OCI-LY1 (cell line): ENCODE measurements around the gene TRPM3.
"Not testable (repeated sequence)": the region's sequence is repeated elsewhere in the genome, so short reads cannot be mapped to it uniquely, and the experiment has no call there.

ENCODE experiments used
- H2AFZ ChIP-seq: fragments of 200-600 bp; sonication (generic), shearing (Covaris generic); 2 replicates; pipeline ENCODE4 v1.6.0; 2014; ENCODE audit warnings: antibody characterized with exemption, mild to moderate bottlenecking, low read length
- H3F3A ChIP-seq: fragments of 200-600 bp; sonication (generic), shearing (Covaris generic); 2 replicates; pipeline ENCODE4 v1.6.0; 2014; ENCODE audit warnings: mild to moderate bottlenecking, antibody characterized with exemption, low read length, moderate library complexity; ENCODE audit not compliant: insufficient read depth
- H3K27ac ChIP-seq: fragments of 200-600 bp; sonication (generic); 2 replicates; pipeline ENCODE4 v1.5.1; 2014; ENCODE audit warnings: low read length, mixed run types, mild to moderate bottlenecking, low read depth; ENCODE audit not compliant: poor library complexity, severe bottlenecking
- H3K27me3 ChIP-seq: fragments of 200-600 bp; sonication (generic); 2 replicates; pipeline ENCODE4 v1.6.0; 2014; ENCODE audit warnings: antibody characterized with exemption, mild to moderate bottlenecking, low read length, moderate library complexity; ENCODE audit not compliant: insufficient read depth
- H3K36me3 ChIP-seq: fragments of 200-600 bp; sonication (generic); 2 replicates; pipeline ENCODE4 v1.6.1; 2014; ENCODE audit warnings: mild to moderate bottlenecking, antibody characterized with exemption, low read length, moderate library complexity, mixed read lengths; ENCODE audit not compliant: insufficient read depth
- H3K4me1 ChIP-seq: fragments of 200-600 bp; sonication (generic); 2 replicates; pipeline ENCODE4 v1.5.1; 2014; ENCODE audit warnings: mild to moderate bottlenecking, low read length, moderate library complexity; ENCODE audit not compliant: insufficient read depth, severe bottlenecking
- H3K4me2 ChIP-seq: fragments of 200-600 bp; sonication (generic), shearing (Covaris generic); 2 replicates; pipeline ENCODE4 v1.6.1; 2014; ENCODE audit warnings: low read length
- H3K4me3 ChIP-seq: fragments of 200-600 bp; sonication (generic); 2 replicates; pipeline ENCODE4 v1.5.1; 2014; ENCODE audit warnings: low read length, low read depth, mild to moderate bottlenecking, mixed read lengths; ENCODE audit not compliant: poor library complexity, severe bottlenecking
- H3K79me2 ChIP-seq: fragments of 200-600 bp; shearing (Covaris generic); 2 replicates; pipeline ENCODE4 v1.6.1; 2016; ENCODE audit warnings: mixed run types, low read length, mixed read lengths; ENCODE audit not compliant: insufficient read depth
- H3K9ac ChIP-seq: fragments of 200-600 bp; sonication (generic), shearing (Covaris generic); 2 replicates; pipeline ENCODE4 v1.6.1; 2014; ENCODE audit warnings: mild to moderate bottlenecking, low read length, mixed read lengths
- H3K9me2 ChIP-seq: fragments of 200-600 bp; sonication (generic), shearing (Covaris generic); 2 replicates; pipeline ENCODE4 v1.6.1; 2014; ENCODE audit warnings: low read depth, mild to moderate bottlenecking, low read length, mixed read lengths
- H3K9me3 ChIP-seq: fragments of 200-600 bp; shearing (Covaris generic); 2 replicates; pipeline ENCODE4 v1.6.1; 2014; ENCODE audit warnings: low read length, mixed read lengths
- H4K20me1 ChIP-seq: fragments of 200-600 bp; sonication (generic), shearing (Covaris generic); 2 replicates; pipeline ENCODE4 v1.6.0; 2016; ENCODE audit warnings: mild to moderate bottlenecking, low read length; ENCODE audit not compliant: insufficient read depth
- CTCF ChIP-seq: fragments of 200-600 bp; sonication (generic), shearing (Covaris generic); IDR thresholded peaks from 2 replicates; pipeline ENCODE4 v1.5.1; 2017; ENCODE audit warnings: mild to moderate bottlenecking, antibody characterized with exemption, low read length, moderate library complexity, mixed read lengths
- EZH2 ChIP-seq: fragments of 200-600 bp; sonication (generic), shearing (Covaris generic); IDR thresholded peaks from 2 replicates; pipeline ENCODE4 v1.8.0; 2017; ENCODE audit warnings: borderline replicate concordance, mixed run types, mild to moderate bottlenecking, antibody characterized with exemption, low read length, moderate library complexity, mixed read lengths

Gene TRPM3

GRCh38 chr9:70975821-70976220 lies 145.6 kb downstream of the TRPM3 start:
- Histone ChIP-seq H2AFZ (no peak overlapping the region), H3K79me2 (no peaks in the 10 kb centered on the region), H3K4me2 (no peak overlapping the region), H3K9ac (no peak overlapping the region), H3K4me3 (no peak overlapping the region), H3F3A (no peaks in the 10 kb centered on the region), H3K9me2 (no peaks in the 10 kb centered on the region), H3K27ac (no peak overlapping the region), H3K4me1 (no peaks in the 10 kb centered on the region), H3K27me3 (no peaks in the 10 kb centered on the region), H4K20me1 (no peaks in the 10 kb centered on the region), H3K9me3 (no peaks in the 10 kb centered on the region), H3K36me3 (no peaks in the 10 kb centered on the region)
- TF ChIP-seq EZH2: no peak
- TF ChIP-seq CTCF: no peak

DNA sequence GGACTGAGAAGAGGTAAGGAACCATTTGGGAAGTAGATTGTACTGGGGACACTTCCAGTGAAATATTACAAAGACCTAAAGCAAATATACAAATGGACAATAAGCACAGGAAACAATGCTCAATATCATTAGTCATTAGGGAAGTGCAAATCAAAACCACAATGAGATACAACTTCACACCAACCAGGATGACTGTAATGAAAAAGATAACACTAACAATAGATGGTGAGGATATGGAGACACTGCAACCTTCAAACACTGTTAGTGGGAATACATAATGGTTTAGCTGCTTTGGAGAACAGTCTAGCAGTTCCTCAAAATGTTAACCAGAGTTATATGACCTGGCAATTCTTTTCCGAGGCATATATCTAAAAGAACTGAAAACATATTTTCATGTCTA lies 149.7 kb downstream of the TRPM3 start:
- no peaks in the 10 kb centered on the region for H3K9me3 ChIP-seq
- H3F3A ChIP-seq: no peaks in the 10 kb centered on the region
- no peaks in the 10 kb centered on the region for H4K20me1 ChIP-seq
- no peaks in the 10 kb centered on the region for H3K36me3 ChIP-seq
- H2AFZ ChIP-seq: no peak overlapping the region
- TF ChIP-seq CTCF (no peak), EZH2 (no peak)
- no peak overlapping the region for H3K4me3 ChIP-seq
- no peaks in the 10 kb centered on the region for H3K4me1 ChIP-seq
- H3K9me2 ChIP-seq: no peaks in the 10 kb centered on the region
- no peaks in the 10 kb centered on the region for H3K79me2 ChIP-seq
- H3K4me2 ChIP-seq: no peak overlapping the region
- H3K27me3 ChIP-seq: no peaks in the 10 kb centered on the region
- H3K9ac ChIP-seq: no peak overlapping the region
- no peak overlapping the region for H3K27ac ChIP-seq

DNA sequence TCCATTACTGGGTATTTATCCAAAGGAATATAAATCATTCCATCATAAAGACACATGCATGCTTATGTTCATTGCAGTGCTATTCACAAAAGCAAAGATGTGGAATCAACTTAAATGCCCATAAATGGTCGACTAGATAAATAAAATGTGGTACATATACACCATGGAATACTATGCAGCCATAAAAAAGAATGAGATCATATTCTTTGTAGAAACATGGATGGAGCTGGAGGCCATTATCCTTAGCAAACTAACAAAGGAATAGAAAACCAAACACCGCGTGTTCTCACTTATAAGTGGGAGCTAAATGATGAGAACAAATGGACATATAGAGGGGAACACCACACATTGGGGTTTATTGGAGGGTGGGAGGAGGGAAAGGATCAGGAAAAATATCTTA lies 155.0 kb downstream of the TRPM3 start:
- not testable (repeated sequence) for H3K36me3 ChIP-seq, H3K79me2 ChIP-seq, H3K27me3 ChIP-seq, H2AFZ ChIP-seq, H4K20me1 ChIP-seq, H3K9ac ChIP-seq, H3K27ac ChIP-seq, H3K4me3 ChIP-seq, H3K4me1 ChIP-seq, H3K4me2 ChIP-seq, H3K9me3 ChIP-seq, H3F3A ChIP-seq, H3K9me2 ChIP-seq

GRCh38 chr9:70964861-70965260 lies 156.6 kb downstream of the TRPM3 start:
- Histone ChIP-seq H3K4me2 (no peak overlapping the region), H3K9me3 (no peaks in the 10 kb centered on the region), H3K9ac (no peak overlapping the region), H3K27me3 (no peaks in the 10 kb centered on the region), H4K20me1 (no peaks in the 10 kb centered on the region), H3F3A (no peaks in the 10 kb centered on the region), H2AFZ (no peak overlapping the region), H3K79me2 (no peaks in the 10 kb centered on the region), H3K36me3 (no peaks in the 10 kb centered on the region), H3K9me2 (no peaks in the 10 kb centered on the region), H3K4me3 (no peak overlapping the region), H3K4me1 (no peaks in the 10 kb centered on the region), H3K27ac (no peak overlapping the region)
- TF ChIP-seq EZH2: no peak
